Measurements from ENCODE around the gene TBCD.

Gene TBCD

GRCh38 chr17:82947051-82947991 lies 195.5 kb downstream of the TBCD start:
- H3K4me2 ChIP-seq (ENCODE audit: low read length), result no peak overlapping the region
- no peak overlapping the region for H3K4me3 ChIP-seq (ENCODE audit: low read length)
- H2AFZ ChIP-seq (ENCODE audit: low read depth, low read length), result no peak overlapping the region
- H3K36me3 ChIP-seq (replicated peaks; ENCODE audit: low read depth, low read length), result peaks cover 73% of the 10 kb centered on the region
- peaks cover 28% of the 10 kb centered on the region for H3K9me3 ChIP-seq (ENCODE audit: insufficient read depth, low read length)
- H3K79me2 ChIP-seq (ENCODE audit: low read length), result no peaks in the 10 kb centered on the region
- H3K27me3 ChIP-seq (ENCODE audit: low read depth, low read length), result no peaks in the 10 kb centered on the region
- no peaks in the 10 kb centered on the region for H4K20me1 ChIP-seq (ENCODE audit: insufficient read depth, low read length)
- H3K4me1 ChIP-seq (ENCODE audit: low read length), result no peaks in the 10 kb centered on the region
- H3K27ac ChIP-seq (ENCODE audit: low read length), result no peak overlapping the region
- no peak overlapping the region for H3K9ac ChIP-seq (ENCODE audit: low read length)
- TF ChIP-seq EZH2phosphoT487 (IDR thresholded peaks at IDR 0.05; ENCODE audit: low read depth) (no peak), CTCF (IDR thresholded peaks at IDR 0.05; ENCODE audit: low read depth, low read length) (no peak)

- no peaks in the 10 kb centered on the region for H3K79me2 ChIP-seq (ENCODE audit: low read length)
- H3K9me3 ChIP-seq (ENCODE audit: insufficient read depth, low read length), result peaks cover 28% of the 10 kb centered on the region
- no peaks in the 10 kb centered on the region for H4K20me1 ChIP-seq (ENCODE audit: insufficient read depth, low read length)
These were observed 196.2 kb downstream of the TBCD start for GRCh38 chr17:82948081-82948511.

GRCh38 chr17:82948957-82949356 lies 197.1 kb downstream of the TBCD start:
- Histone ChIP-seq H4K20me1 (ENCODE audit: insufficient read depth, low read length) (no peaks in the 10 kb centered on the region), H3K36me3 (replicated peaks; ENCODE audit: low read depth, low read length) (peaks cover 57% of the 10 kb centered on the region), H3K9me3 (ENCODE audit: insufficient read depth, low read length) (peaks cover 28% of the 10 kb centered on the region), H2AFZ (ENCODE audit: low read depth, low read length) (no peak overlapping the region), H3K4me2 (ENCODE audit: low read length) (no peak overlapping the region), H3K4me3 (ENCODE audit: low read length) (no peak overlapping the region), H3K27ac (ENCODE audit: low read length) (no peak overlapping the region), H3K79me2 (ENCODE audit: low read length) (no peaks in the 10 kb centered on the region), H3K27me3 (ENCODE audit: low read depth, low read length) (no peaks in the 10 kb centered on the region), H3K9ac (ENCODE audit: low read length) (no peak overlapping the region), H3K4me1 (ENCODE audit: low read length) (no peaks in the 10 kb centered on the region)
- TF ChIP-seq EZH2phosphoT487 (IDR thresholded peaks at IDR 0.05; ENCODE audit: low read depth) (no peak), CTCF (IDR thresholded peaks at IDR 0.05; ENCODE audit: low read depth, low read length) (no peak)

More at GRCh38 chr17:82948081-82948511, 196.2 kb downstream of the TBCD start:
- Histone ChIP-seq H3K4me1 (ENCODE audit: low read length) (no peaks in the 10 kb centered on the region), H3K4me2 (ENCODE audit: low read length) (no peak overlapping the region), H2AFZ (ENCODE audit: low read depth, low read length) (no peak overlapping the region), H3K27ac (ENCODE audit: low read length) (no peak overlapping the region), H3K36me3 (replicated peaks; ENCODE audit: low read depth, low read length) (peaks cover 65% of the 10 kb centered on the region), H3K4me3 (ENCODE audit: low read length) (no peak overlapping the region), H3K27me3 (ENCODE audit: low read depth, low read length) (no peaks in the 10 kb centered on the region), H3K9ac (ENCODE audit: low read length) (no peak overlapping the region)
- TF ChIP-seq EZH2phosphoT487 (IDR thresholded peaks at IDR 0.05; ENCODE audit: low read depth), result no peak
- TF ChIP-seq CTCF (IDR thresholded peaks at IDR 0.05; ENCODE audit: low read depth, low read length), result no peak

GRCh38 chr17:82949361-82949760 lies 197.5 kb downstream of the TBCD start:
- H3K27me3 ChIP-seq (ENCODE audit: low read depth, low read length), result no peaks in the 10 kb centered on the region
- no peak overlapping the region for H3K4me3 ChIP-seq (ENCODE audit: low read length)
- H3K27ac ChIP-seq (ENCODE audit: low read length), result no peak overlapping the region
- no peak overlapping the region for H3K9ac ChIP-seq (ENCODE audit: low read length)
- TF ChIP-seq CTCF (IDR thresholded peaks at IDR 0.05; ENCODE audit: low read depth, low read length) (no peak), EZH2phosphoT487 (IDR thresholded peaks at IDR 0.05; ENCODE audit: low read depth) (no peak)
- H3K4me2 ChIP-seq (ENCODE audit: low read length), result no peak overlapping the region
- peaks cover 26% of the 10 kb centered on the region for H3K9me3 ChIP-seq (ENCODE audit: insufficient read depth, low read length)
- H3K79me2 ChIP-seq (ENCODE audit: low read length), result no peaks in the 10 kb centered on the region
- H3K4me1 ChIP-seq (ENCODE audit: low read length), result no peaks in the 10 kb centered on the region
- no peak overlapping the region for H2AFZ ChIP-seq (ENCODE audit: low read depth, low read length)
- peaks cover 53% of the 10 kb centered on the region for H3K36me3 ChIP-seq (replicated peaks; ENCODE audit: low read depth, low read length)
- no peaks in the 10 kb centered on the region for H4K20me1 ChIP-seq (ENCODE audit: insufficient read depth, low read length)

All from OCI-LY3 (cell line).